Mesenchymal stem cell (in vitro differentiated cells and primary cell): ENCODE data around the gene SMCHD1.

Source experiments
- DNase-seq: peaks from one replicate; pipeline ENCODE4 v3.0.0-alpha.2; 2013
- H2AFZ ChIP-seq: one replicate; pipeline ENCODE4 v1.6.1; 2013; ENCODE audit warnings: low read depth, mild to moderate bottlenecking, control low read depth, inconsistent platforms, low read length, moderate library complexity
- H2AK5ac ChIP-seq: 2 replicates; pipeline ENCODE4 v1.6.1; 2013; ENCODE audit warnings: low read length, moderate library complexity, mild to moderate bottlenecking, inconsistent platforms; ENCODE audit not compliant: severe bottlenecking
- H2BK120ac ChIP-seq: one replicate; pipeline ENCODE4 v1.6.1; 2013; ENCODE audit warnings: low read depth, mild to moderate bottlenecking, inconsistent platforms, low read length, moderate library complexity
- H2BK12ac ChIP-seq, 2 experiments: one replicate each; pipeline ENCODE4 v1.6.1; 2013; ENCODE audit warnings: inconsistent platforms in 2 of 2, low read length in 2 of 2, mild to moderate bottlenecking in 2 of 2, moderate library complexity in 2 of 2, control low read depth in 1 of 2
- H2BK15ac ChIP-seq: one replicate; pipeline ENCODE4 v1.6.1; 2013; ENCODE audit warnings: mild to moderate bottlenecking, low read depth, inconsistent platforms; ENCODE audit not compliant: poor library complexity, severe bottlenecking
- H2BK5ac ChIP-seq: 2 replicates; pipeline ENCODE4 v1.6.1; 2013; ENCODE audit warnings: low read depth, mild to moderate bottlenecking, low read length, control low read depth, inconsistent platforms; ENCODE audit not compliant: poor library complexity, severe bottlenecking
- H3K14ac ChIP-seq, 2 experiments: one replicate each; pipeline ENCODE4 v1.6.1; 2013; ENCODE audit warnings: inconsistent platforms in 2 of 2, low read length in 2 of 2, control low read depth in 1 of 2, mild to moderate bottlenecking in 1 of 2, moderate library complexity in 1 of 2
- H3K18ac ChIP-seq, 2 experiments: one replicate each; pipeline ENCODE4 v1.6.1; 2013; ENCODE audit warnings: inconsistent platforms in 2 of 2, low read length in 2 of 2, control low read depth in 1 of 2, low read depth in 1 of 2, mild to moderate bottlenecking in 1 of 2
- H3K23ac ChIP-seq, 2 experiments: one replicate each; pipeline ENCODE4 v1.6.1; 2013; ENCODE audit warnings: inconsistent platforms in 2 of 2, low read length in 2 of 2, mild to moderate bottlenecking in 2 of 2, moderate library complexity in 2 of 2, control low read depth in 1 of 2
- H3K27ac ChIP-seq: 2 replicates; pipeline ENCODE4 v1.5.1; 2013; ENCODE audit warnings: mild to moderate bottlenecking, moderate library complexity, low read length, control low read depth, inconsistent platforms; ENCODE audit not compliant: poor library complexity, severe bottlenecking
- H3K27me3 ChIP-seq, 2 experiments: 2 replicates each; pipeline versions ENCODE4 v1.6.1 to v1.7.0; 2013; ENCODE audit warnings: low read length in 2 of 2, mild to moderate bottlenecking in 2 of 2, moderate library complexity in 2 of 2, control low read depth in 1 of 2, inconsistent platforms in 1 of 2; ENCODE audit not compliant: control insufficient read depth in 1 of 2, insufficient read depth in 1 of 2
- H3K36me3 ChIP-seq, 2 experiments: 2 replicates each; pipeline versions ENCODE4 v1.6.1 to v1.7.0; 2013; ENCODE audit warnings: low read length in 2 of 2, control low read depth in 1 of 2, inconsistent platforms in 1 of 2, low read depth in 1 of 2, mild to moderate bottlenecking in 1 of 2; ENCODE audit not compliant: insufficient read depth in 2 of 2, control insufficient read depth in 1 of 2
- H3K4ac ChIP-seq, 2 experiments: one replicate each; pipeline ENCODE4 v1.6.1; 2013; ENCODE audit warnings: inconsistent platforms in 2 of 2, low read length in 2 of 2, mild to moderate bottlenecking in 2 of 2, moderate library complexity in 2 of 2, control low read depth in 1 of 2, low read depth in 1 of 2
- H3K4me1 ChIP-seq: 2 replicates; pipeline ENCODE4 v1.6.1; 2013; ENCODE audit warnings: low read depth, low read length, control low read depth; ENCODE audit not compliant: control insufficient read depth, insufficient read depth
- H3K4me2 ChIP-seq: 2 replicates; pipeline ENCODE4 v1.6.1; 2013; ENCODE audit warnings: low read length, mild to moderate bottlenecking, inconsistent platforms; ENCODE audit not compliant: poor library complexity, severe bottlenecking
- H3K4me3 ChIP-seq, 2 experiments: 2 replicates each; pipeline versions ENCODE4 v1.5.1 to v1.7.0; 2013; ENCODE audit warnings: low read length in 2 of 2, mild to moderate bottlenecking in 2 of 2, control low read depth in 1 of 2, low read depth in 1 of 2; ENCODE audit not compliant: insufficient read depth in 1 of 2
- H3K79me1 ChIP-seq: replicated peaks from 2 replicates; pipeline ENCODE4 v1.6.1; 2013; ENCODE audit warnings: mild to moderate bottlenecking, control low read depth, low read length, inconsistent platforms; ENCODE audit not compliant: poor library complexity, severe bottlenecking
- H3K9ac ChIP-seq: 2 replicates; pipeline ENCODE4 v1.7.0; 2013; ENCODE audit warnings: mild to moderate bottlenecking, low read length, moderate library complexity
- H3K9me3 ChIP-seq: 2 replicates; pipeline ENCODE4 v1.7.0; 2013; ENCODE audit warnings: mild to moderate bottlenecking, low read length; ENCODE audit not compliant: control insufficient read depth
- H4K8ac ChIP-seq: one replicate; pipeline ENCODE4 v1.6.1; 2013; ENCODE audit warnings: inconsistent platforms, mild to moderate bottlenecking, low read length, moderate library complexity
- H4K91ac ChIP-seq: one replicate; pipeline ENCODE4 v1.6.1; 2013; ENCODE audit warnings: mild to moderate bottlenecking, low read length, inconsistent platforms
- WGBS: methylation state at CpG from one replicate; pipeline ENCODE4 v1.1.7; 2013; ENCODE audit warnings: mixed read lengths; 5-methylcytosine and 5-hydroxymethylcytosine counted together

The SMCHD1 gene

GRCh38 chr18:2787225-2787624, 131.7 kb downstream of the SMCHD1 start:
- H2BK120ac ChIP-seq = no peak overlapping the region
- no peak overlapping the region for H3K18ac ChIP-seq
- no peaks in the 10 kb centered on the region for H3K4me1 ChIP-seq
- H3K79me1 ChIP-seq = peaks cover 2% of the 10 kb centered on the region
- H2BK15ac ChIP-seq = no peak overlapping the region
- no peak overlapping the region for H3K4me2 ChIP-seq
- H3K14ac ChIP-seq = no peak overlapping the region
- no peak overlapping the region for H4K91ac ChIP-seq
- H4K8ac ChIP-seq = no peak overlapping the region
- H2AFZ ChIP-seq = no peak overlapping the region
- no peak overlapping the region for H2BK12ac ChIP-seq
- H3K27ac ChIP-seq = no peak overlapping the region
- H2BK5ac ChIP-seq = no peak overlapping the region
- no peak overlapping the region for H3K4ac ChIP-seq
- H3K4me3 ChIP-seq = no peak overlapping the region
- peaks cover 12 to 80% of the 10 kb centered on the region in 2 experiments for H3K36me3 ChIP-seq
- no peaks in the 10 kb centered on the region for H3K9me3 ChIP-seq
- H3K27me3 ChIP-seq = no peaks in the 10 kb centered on the region
- DNase-seq = no peak
- H2AK5ac ChIP-seq = no peak overlapping the region
- H3K9ac ChIP-seq = no peak overlapping the region
- no peak overlapping the region for H3K23ac ChIP-seq

DNA sequence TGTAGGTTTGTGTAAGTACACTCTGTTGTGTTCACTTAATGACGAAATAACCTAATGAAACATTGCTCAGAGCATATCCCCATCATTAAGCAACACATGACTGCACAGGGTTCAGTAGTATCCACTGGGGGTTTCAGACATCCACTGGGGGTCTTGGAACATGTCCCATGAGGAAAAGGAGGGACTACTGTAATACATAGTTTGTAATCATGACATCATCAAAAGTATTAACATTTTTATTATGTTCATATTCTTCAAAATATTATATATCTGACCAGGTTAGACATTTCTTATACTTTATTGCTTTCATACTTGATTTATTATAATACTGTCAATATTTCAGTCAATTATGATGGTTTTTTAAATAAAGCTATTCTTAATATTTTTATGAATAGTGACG, 136.9 kb downstream of the SMCHD1 start:
- Histone ChIP-seq H4K91ac (no peak overlapping the region), H2BK5ac (no peak overlapping the region), H2BK120ac (no peak overlapping the region), H3K23ac (no peak overlapping the region), H2BK15ac (no peak overlapping the region), H3K4me3 (no peak overlapping the region), H3K18ac (no peak overlapping the region), H3K14ac (no peak overlapping the region), H3K79me1 (peaks cover 5% of the 10 kb centered on the region), H3K9ac (no peak overlapping the region), H2AK5ac (no peak overlapping the region), H4K8ac (no peak overlapping the region), H3K4ac (no peak overlapping the region), H2BK12ac (no peak overlapping the region), H3K4me1 (no peaks in the 10 kb centered on the region), H3K27me3 (no peaks in the 10 kb centered on the region), H3K36me3 (peaks cover 7 to 73% of the 10 kb centered on the region in 2 experiments), H3K4me2 (no peak overlapping the region), H3K27ac (no peak overlapping the region), H3K9me3 (no peaks in the 10 kb centered on the region), H2AFZ (no peak overlapping the region)
- WGBS = no CpG with 5 or more reads among the region's 2 CpGs
- no peak for DNase-seq

DNA sequence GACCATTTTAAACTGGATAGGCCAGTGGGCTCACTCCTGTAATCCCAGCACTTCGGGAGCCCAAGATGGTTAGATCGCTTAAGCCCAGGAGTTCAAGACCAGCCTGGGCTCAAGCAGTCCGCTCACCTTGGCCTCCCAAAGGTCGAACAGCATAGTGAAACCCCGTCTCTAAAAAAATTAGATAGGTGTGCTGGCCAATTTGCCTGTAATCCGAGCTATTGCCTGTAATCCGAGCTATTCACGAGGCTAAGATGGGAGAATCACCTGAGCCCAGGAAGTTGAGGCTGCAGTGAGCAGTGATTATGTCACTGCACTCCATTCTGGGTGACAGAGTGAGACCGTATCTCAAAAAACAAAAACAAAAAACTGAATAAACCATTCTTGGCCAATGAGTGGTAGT, 138.6 kb downstream of the SMCHD1 start:
- H3K4ac ChIP-seq = no peak overlapping the region
- no peak overlapping the region for H2BK5ac ChIP-seq
- H3K79me1 ChIP-seq = peaks cover 5% of the 10 kb centered on the region
- H4K8ac ChIP-seq = no peak overlapping the region
- no peak overlapping the region for H3K14ac ChIP-seq
- no peak overlapping the region for H2BK15ac ChIP-seq
- no peak overlapping the region for H2AK5ac ChIP-seq
- peaks cover 7 to 68% of the 10 kb centered on the region in 2 experiments for H3K36me3 ChIP-seq
- no peak overlapping the region for H2BK120ac ChIP-seq
- DNase-seq = no peak
- no peak overlapping the region for H3K23ac ChIP-seq
- 98% methylated on average over 8 of the region's 9 CpGs for WGBS
- H2BK12ac ChIP-seq = no peak overlapping the region
- H2AFZ ChIP-seq = no peak overlapping the region
- H3K4me3 ChIP-seq = no peak overlapping the region
- no peak overlapping the region for H4K91ac ChIP-seq
- H3K27ac ChIP-seq = no peak overlapping the region
- no peak overlapping the region for H3K9ac ChIP-seq
- no peaks in the 10 kb centered on the region for H3K9me3 ChIP-seq
- H3K4me2 ChIP-seq = no peak overlapping the region
- H3K4me1 ChIP-seq = no peaks in the 10 kb centered on the region
- H3K18ac ChIP-seq = no peak overlapping the region
- H3K27me3 ChIP-seq = no peaks in the 10 kb centered on the region

GRCh38 chr18:2797951-2798350, 142.4 kb downstream of the SMCHD1 start:
- Histone ChIP-seq H3K4me2 (no peak overlapping the region), H3K4ac (no peak overlapping the region), H2BK120ac (no peak overlapping the region), H3K27me3 (no peaks in the 10 kb centered on the region), H3K9me3 (no peaks in the 10 kb centered on the region), H2BK15ac (no peak overlapping the region), H4K8ac (no peak overlapping the region), H2AFZ (no peak overlapping the region), H3K9ac (no peak overlapping the region), H3K4me1 (no peaks in the 10 kb centered on the region), H3K23ac (no peak overlapping the region), H3K36me3 (peaks cover 4 to 73% of the 10 kb centered on the region in 2 experiments), H3K14ac (no peak overlapping the region), H3K79me1 (peaks cover 5% of the 10 kb centered on the region), H3K18ac (no peak overlapping the region), H2BK12ac (no peak overlapping the region), H4K91ac (no peak overlapping the region), H2BK5ac (no peak overlapping the region), H3K4me3 (no peak overlapping the region), H2AK5ac (no peak overlapping the region), H3K27ac (no peak overlapping the region)
- WGBS = no CpG with 5 or more reads among the region's 1 CpG
- no peak for DNase-seq
